ENCODE results near the gene THSD7A.

DNA sequence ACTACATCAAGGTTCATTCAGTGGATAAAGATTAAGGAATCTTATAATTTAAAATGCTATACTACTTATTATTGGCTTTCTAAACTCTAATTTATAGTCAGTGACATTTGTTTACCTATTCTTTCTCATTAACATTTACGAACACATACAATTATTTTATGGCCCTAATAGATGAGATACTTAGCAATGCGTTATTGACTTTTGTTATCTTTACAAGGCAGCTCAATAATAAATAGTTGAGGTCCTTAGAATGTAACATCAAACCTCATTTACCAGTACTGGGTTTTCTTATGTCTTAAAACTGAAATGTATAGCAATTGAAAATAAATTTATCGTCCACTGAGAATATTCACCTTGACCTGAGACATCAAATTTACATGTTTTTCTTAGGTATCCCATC is 89.0 kb downstream of the THSD7A start:
- TF ChIP-seq POLR2A (IDR thresholded peaks at IDR 0.05; ENCODE audit: low read depth, low read length) (no peak), POLR2AphosphoS5 (IDR thresholded peaks at IDR 0.05; ENCODE audit: low read depth, low read length) (no peak), TAF1 (IDR thresholded peaks at IDR 0.05; ENCODE audit: low read depth, low read length) (no peak), POU2F2 (IDR thresholded peaks at IDR 0.05; ENCODE audit: low read depth, low read length) (no peak), SPI1 (IDR thresholded peaks at IDR 0.05; ENCODE audit: low read depth, low read length) (no peak)

Measured in GM12891 (cell line).